ENCODE results near the gene TMEM42. TPM values are rescaled to one million over a fixed set of nuclear protein-coding genes. Genes with fewer than 3 reads are reported as not detected.
A peak's percentile ranks its signal among the peaks of the same experiment; 100 is the strongest.
"Not testable (repeated sequence)": the region's sequence is repeated elsewhere in the genome, so short reads cannot be mapped to it uniquely, and the experiment has no call there.

The TMEM42 gene
- 6.9 TPM for total RNA-seq

DNA sequence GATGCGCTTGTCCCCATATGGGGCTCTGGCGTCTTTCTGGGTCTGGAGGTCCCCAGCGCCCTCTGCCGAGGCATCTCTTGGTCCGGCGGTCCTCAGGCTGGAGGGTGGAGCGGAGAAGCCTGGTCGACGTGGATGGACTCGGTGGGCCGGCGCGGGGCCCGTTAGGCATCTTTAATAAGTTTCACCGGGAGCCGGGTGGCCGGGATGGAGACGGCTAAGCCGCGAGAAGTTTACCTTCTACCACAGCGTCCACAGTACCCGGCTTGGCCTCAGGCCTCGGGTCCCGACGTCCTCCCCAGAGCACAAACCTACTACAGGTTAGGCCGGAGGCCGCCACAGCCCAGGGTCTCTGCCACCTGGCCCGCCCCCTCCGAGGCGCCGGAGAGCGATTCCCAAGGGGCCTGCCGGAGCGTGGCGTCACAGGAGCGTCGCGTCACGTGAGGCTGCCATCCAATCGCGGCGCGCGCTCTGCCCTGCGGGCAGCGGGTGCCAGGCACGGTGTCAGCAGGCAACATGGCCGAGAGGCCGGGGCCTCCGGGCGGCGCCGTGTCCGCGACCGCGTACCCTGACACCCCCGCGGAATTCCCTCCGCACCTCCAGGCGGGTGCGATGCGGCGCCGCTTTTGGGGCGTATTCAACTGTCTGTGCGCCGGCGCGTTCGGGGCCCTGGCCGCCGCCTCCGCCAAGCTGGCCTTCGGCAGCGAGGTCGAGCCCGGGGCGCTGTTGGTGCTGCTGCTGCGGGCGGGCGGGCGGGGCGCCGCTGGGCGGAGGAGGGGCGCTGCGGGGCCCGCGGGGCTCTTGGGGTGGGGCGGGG lies at the start of gene TMEM42:
TMEM42 (plus strand) TSS at position 501 of the 814 bp plus-strand sequence; CDS start at position 514, 13 bp downstream.
- DNase-seq, result peak; percentile 83

DNA sequence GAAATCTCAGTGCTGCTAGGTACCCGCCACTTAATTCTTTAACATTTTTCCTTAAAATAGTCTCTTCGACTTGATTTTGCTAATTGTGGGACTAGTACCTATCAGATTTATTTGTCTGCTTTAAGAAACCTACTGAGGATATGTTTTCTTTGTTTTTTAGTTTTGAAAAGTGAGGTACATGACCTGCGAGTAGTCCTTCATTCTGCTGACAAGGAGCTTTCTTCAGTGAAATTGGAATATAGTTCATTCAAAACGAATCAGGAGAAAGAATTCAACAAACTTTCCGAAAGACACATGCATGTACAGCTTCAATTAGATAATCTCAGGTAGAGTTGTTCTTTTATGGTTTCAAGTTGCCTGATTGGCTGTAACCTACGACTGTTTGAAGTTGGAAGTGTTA lies 47.0 kb upstream of the TMEM42 start:
- DNase-seq, result no peak

DNA sequence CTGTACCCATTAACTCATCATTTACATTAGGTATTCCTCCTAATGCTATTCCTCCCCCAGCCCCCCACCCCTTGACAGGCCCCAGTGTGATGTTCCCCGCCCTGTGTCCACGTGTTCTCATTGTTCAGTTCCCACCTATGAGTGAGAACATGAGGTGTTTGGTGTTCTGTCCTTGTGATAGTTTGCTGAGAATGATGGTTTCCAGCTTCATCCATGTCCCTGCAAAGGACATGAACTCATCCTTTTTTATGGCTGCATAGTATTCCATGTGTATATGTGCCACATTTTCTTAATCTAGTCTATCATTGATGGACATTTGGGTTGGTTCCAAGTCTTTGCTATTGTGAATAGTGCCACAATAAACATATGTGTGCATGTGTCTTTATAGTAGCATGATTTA lies 45.4 kb upstream of the TMEM42 start:
- not testable (repeated sequence) for DNase-seq

DNA sequence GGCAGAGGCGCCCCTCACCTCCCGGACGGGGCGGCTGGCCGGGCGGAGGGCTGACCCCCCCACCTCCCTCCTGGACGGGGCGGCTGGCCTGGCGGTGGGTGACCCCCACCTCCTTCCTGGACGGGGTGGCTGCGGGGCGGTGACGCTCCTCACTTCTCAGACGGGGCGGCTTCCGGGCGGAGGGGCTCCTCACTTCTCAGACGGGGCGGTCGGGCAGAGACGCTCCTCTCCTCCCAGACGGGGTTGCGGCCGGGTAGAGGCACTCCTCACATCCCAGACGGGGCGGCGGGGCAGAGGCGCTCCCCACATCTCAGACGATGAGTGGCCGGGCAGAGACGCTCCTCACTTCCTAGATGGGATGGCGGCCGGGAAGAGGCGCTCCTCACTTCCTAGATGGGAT lies 40.5 kb upstream of the TMEM42 start:
- not testable (repeated sequence) for DNase-seq

DNA sequence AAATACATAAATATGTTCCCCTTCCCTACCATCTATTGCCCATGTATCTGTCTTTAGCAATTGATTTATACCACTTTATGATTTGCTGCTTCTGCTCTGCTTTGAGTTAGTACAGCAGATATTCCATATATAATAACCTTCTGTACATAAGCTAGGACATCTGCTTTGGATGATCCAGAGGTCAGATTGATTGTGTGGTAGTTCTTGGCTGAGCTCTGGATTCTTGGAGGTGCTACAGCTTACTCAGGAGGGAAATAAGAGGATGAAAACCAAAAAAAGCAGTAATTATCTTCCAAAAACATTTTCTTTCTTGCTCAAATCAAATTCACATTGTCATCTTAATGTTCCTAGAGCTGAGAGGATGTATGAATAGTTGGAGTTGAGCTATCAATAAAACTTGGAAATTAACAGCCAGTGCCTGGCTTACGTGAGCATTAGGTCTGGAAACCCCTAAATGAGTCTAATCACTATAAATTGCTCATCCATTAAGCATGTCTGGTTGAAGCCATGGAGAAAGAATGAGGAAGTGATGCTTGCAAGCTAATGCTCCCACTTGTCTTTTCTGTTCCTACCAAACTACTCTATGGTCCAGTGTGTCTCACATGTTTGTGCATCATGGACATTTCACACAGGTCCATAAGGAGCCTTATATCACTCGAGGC lies 36.3 kb upstream of the TMEM42 start:
- DNase-seq, result no peak

DNA sequence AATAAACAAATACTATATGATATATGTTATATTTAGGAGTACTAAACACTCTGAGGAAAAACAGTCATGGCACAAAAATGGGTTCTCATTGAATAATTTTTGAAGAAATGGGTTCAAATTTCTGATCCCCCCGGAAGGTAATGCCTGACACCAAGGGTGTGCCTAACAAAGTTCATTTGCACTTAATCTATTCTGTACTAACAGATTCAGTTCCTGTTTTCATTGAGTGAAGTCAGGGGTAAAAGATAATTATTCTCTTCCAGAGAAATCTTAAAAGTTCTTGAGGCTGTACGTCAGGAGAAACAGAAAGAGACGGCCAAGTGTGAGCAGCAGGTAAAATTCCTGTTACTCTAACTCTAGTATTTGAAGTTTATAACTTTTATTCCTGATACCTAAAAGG lies 34.5 kb upstream of the TMEM42 start:
- no peak for DNase-seq

DNA sequence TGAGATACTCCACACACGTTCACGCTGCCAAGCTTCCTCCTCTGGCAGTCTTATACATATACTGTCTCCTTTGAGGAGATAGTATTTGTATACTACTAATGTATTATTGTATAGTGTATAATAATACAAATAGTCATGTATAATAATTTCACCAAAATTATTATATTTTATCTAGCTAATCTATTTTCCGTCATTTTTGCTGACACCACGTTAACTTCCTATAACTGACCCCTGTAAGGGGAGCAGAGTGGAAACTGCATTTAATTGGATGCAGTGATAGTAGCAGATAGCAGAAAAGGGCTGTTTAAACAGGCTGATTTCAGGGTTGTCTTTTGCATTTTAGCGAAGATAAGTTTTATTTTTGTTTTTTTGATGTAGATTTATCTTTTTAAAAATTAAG lies 30.5 kb upstream of the TMEM42 start:
- no peak for DNase-seq

DNA sequence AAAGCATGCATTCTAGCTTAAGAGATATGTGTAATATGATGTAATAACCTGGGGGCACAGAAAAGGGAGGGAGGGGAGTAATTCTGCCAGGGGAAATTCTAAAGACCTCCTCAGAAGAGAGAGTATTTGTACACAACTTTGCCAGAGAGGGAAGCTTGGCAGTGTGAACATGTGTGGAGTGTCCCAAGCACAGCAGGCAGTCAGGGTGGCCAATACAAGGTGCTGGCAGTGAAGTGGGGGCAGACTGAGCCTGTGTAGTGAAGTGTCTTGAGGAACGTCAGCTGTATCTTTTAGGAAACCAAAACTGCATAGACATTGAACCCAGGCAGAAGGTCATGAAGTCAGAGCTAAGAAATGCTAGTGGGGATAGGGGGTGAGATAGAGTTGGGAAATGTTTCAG lies 29.7 kb upstream of the TMEM42 start:
- DNase-seq, result no peak

DNA sequence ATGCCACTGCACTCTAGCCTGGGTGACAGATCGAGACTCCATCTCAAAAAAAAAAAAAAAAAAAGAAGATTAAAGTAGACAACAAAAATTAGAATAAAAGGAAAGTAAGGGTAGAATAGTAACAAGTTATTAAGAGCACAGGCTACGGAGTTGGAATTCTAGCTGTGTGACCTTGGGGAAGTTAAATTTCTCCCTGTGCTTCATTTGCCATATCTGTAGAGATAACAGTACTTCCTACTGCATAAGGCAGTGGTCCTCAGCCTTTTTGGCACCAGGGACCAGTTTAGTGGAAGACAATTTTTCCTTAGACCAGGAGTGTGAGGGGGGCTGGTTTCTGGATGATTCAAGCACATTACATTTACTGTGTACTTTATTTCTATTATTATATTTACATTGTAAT lies 28.7 kb upstream of the TMEM42 start:
- no peak for DNase-seq

DNA sequence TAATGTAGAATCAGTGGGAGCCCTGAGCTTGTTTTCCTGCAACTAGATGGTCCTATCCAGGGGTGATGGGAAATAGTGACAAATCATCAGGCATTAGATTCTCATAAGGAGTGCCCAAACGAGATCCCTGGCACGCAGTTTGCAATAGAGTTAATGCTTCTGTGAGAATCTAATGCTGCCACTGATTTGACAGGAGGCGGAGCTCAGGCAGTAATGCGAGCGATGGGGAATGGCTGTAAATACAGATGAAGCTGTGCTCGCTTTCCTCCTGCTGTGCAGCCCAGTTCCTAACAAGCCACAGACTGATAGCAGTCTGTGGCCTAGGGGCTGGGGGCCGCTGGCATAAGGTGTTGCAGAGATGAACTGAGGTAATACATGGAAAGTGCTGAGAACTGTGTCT lies 28.3 kb upstream of the TMEM42 start:
- DNase-seq, result no peak

DNA sequence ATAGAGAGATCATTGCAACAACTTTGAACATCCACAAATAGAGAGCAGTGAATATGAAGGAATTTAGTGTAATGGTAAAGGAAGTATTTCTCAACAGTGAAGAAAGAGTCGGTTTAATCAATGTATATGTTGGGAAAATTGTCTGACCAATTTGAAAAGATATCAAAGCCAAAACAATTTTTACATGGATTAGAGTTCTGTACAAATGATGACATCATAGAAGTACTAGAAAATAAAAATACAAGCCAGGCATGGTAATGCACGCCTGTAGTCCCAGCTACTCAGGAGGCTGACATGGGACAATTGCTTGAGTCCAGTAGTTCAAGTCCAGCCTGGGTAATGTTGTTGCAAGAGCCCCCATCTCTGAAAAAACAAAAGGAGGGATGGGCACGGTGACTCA lies 26.0 kb upstream of the TMEM42 start:
- no peak for DNase-seq

DNA sequence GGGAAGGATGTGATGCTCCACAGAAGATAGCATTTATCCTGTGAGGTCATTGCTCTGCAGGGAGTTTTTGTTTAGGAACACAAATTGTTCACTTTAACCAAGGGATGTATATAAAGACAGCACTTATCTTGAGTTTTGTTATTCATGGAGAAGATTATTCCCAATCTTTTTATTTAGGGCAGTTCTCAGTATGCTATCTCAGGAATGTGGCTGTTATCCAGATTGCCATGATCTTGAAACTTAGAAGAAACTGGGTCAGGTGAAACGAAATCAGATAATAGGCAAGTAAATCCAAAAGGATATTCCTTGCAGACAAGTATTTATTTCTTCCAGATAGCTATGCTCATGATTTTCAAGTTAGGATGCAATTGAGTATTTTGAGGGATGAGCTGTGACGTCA lies 19.3 kb upstream of the TMEM42 start:
- DNase-seq, result no peak

DNA sequence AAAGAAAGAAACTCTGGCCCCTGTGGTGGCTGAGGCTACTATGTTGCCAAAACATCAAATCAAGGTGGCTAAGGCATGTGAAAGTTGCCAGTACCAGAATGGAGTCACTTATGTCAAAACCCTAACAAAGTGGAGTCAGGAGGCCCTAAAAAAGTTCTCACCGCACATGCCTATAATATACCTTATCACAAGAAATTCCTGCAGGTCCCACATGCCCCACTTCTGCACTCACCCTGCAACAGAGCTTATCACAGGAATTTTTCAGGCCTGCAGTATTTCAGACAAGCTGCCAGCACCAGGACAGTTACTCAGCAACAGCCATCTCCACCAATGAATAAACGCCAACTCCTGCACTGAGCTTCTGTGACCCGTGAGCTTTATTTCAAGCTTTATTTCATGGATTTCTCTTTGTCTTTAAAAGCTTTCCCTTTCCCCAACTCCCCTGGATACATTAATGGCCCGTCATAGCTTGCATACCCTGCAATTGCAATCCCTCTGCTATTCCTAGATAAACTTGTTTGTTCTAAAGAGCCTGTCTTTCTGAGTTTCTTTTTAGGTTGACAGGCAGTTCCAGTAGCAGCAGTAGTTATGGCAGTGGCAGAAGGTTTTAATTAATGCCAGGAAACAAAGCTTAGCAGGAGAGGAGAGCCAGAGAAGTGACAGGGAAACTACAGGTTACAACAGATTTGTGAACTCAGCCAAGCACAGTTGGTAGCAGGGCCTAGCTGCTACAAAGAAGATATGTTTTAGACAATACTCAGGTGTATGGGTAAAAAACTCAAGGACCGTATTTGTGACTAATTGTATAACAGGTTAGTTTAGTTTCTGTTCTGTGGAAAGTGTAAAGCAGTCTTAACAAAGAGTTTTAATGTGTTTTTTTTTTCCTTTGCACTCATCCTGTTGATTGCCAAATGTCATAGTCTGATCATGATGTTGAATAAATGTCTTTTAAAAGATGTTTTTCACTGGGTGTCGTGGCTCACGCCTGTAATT lies 15.9 kb upstream of the TMEM42 start:
- no peak for DNase-seq

DNA sequence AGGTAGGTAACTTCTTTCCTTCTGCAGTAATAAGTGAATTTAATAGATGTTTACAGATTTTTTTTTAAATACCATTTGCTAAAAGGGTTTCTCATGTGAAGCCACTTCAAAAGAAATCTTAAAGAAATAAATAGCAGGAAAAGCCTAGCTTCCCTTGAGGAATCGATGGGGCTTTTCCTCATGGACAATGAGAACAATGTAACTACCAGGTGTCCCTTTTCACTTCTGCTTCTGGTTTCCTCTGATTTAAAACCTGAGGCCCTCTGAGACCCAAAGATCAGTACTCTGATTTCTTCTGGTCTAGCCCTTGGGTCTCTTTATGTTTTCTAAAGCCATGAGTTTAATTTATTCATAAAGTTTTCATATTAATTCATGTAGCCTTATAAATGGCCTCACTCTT lies 13.1 kb upstream of the TMEM42 start:
- DNase-seq, result no peak

DNA sequence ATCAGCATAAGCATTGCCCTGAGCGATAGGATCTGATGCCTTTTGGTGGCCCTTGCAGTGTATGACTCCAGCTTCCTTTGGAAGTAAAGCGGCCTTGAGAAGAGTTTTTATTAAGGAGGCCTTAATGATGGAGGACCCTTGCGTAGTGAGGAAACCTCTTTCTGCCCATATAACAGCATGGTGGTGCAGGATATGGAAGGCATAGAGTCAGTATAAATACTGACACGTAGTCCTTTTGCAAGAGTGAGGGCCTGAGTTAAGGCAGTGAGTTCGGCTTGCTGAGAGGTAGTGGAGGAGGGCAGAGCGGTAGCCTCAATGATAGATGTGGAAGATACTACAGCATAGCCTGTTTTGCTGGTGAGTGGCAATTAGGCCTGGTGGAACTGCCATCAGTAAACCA lies 5.0 kb upstream of the TMEM42 start:
- DNase-seq, result not testable (repeated sequence)

DNA sequence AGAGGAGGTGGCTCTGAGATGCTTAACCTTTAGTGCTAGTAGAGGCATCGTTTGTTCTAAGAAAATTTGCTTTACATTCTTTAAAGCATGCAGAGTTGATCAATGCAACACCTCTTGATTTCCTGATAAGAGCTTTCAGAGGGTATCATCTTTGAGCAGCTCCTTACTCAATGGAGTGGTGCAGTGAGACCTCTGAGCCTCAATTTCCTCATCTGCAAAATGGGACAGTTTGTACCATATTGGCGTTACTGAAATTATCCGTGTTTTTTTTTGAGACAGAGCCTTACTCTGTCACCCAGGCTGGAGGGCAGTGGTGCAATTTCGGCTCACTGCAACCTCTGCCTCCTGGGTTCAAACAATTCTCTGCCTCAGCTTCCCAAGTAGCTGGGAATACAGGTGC lies 1.6 kb upstream of the TMEM42 start:
- no peak for DNase-seq

DNA sequence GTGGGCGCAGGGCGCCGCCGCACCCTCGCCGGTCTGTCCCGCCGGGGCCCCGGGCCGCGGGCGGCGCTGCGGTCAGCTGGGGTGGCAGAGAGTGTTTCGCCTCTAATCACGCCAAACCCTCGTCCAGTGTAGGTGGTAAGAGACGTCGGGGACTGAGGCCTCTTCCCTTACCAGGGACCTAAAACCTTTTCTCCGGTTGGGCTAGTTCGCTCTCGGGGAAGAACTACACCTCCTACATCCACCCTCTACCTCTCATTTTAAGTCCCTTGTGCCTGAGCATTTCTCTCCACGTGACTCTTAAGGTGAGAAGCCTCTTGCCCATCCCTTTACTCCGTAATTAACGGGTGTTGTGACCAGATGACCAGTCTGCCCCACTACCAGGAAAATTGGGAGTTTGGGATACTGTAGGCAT lies 520 bp downstream of the TMEM42 start:
- no peak for DNase-seq

DNA sequence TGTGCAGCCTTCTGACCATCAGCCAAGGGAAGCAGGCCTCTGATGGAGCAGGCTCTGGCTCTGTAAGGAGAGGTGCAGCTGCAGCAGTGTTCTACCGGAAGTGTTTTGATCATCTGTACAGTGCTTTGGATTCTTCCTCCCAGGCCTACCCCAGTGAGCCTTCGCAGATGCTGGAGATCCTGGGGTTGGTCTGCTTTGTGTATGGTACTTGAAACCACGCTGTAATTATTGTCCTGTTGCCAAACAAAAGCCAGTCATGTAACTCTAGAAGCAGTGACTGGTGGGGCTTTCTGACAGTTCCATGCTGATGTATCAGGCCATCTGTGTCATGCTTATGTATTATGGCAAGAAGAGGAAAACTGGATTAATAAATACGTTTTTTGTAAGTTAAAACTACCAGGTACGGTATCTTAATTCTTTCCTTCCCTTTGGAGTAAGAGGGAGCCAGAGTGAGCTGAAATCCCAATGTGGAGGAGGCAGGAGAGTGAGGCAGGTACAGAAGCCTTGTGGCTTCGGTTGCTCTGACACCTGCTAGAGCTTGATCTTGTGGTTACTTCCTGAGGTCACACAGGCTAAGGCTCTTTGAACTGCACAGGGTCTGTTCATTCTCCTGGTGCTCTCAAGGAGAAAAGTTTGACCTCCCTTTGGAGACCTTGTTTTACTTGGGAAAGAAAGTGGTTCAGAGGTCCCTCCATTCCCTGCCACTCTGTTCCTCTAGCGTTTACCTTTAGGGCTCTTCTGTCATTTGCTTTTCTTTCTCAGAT lies 3.7 kb downstream of the TMEM42 start:
- no peak for DNase-seq

DNA sequence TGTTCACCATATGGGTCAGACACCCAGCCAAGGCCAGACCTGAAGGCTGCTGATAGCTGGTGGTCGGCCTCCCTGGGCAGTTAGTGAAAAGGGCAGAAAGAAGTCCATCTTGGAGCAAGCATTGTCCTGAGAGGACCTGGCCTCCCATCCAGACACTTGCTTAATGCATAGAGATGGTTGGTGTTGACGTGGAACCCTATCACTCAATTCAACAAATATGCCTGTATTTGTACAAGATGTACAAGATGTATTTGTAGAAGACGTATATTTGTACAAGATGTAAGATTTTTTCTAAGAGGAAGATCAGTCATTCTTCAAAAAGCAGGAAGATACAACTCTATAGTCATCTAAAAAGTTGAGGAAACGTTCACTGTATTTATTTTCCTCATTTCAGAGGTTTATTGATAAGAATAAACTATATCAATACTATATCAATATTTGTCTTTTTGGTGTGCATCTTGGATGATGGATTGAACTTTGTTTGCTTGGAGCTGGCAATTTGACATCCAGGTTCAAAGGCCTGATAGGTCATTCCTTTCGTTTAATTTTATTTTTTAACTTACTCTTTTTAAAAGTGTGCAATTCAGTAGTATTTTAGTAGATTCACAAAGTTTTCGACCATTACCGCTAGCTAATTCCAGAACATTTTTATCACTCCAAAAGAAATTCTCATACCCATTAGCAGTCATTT lies 5.9 kb downstream of the TMEM42 start:
- no peak for DNase-seq

DNA sequence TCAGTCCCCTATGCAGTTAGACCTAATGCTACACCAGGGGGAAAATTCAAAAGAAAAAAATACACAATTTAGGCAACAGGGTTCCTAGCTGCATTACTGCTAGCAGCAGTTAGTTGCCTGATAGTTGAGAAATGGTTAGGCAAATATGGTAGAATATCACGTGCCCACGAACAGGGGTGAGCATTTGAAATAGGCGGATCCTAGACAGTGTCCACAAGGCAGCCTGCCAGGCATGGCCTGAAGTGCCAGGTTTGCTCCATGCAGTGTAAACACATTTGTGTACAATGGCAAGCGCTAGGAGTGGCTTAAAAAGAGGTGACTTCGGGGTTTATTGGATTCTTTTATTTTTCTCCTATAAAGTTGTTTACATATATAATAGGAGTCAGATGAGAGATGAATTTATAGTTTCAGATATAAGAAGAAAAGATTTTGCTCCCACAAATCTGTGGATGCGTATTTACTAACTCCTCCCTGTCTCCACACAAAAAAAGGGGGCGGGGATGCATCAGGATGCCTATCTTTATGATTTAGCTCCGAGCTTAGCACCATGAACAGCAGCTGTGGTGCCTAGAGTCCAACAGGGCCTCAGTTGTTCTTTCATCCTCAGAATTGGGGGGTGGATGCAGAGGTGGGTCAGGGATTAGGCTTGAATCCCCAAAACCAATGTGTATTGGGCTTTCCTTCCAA lies 8.8 kb downstream of the TMEM42 start:
- no peak for DNase-seq

DNA sequence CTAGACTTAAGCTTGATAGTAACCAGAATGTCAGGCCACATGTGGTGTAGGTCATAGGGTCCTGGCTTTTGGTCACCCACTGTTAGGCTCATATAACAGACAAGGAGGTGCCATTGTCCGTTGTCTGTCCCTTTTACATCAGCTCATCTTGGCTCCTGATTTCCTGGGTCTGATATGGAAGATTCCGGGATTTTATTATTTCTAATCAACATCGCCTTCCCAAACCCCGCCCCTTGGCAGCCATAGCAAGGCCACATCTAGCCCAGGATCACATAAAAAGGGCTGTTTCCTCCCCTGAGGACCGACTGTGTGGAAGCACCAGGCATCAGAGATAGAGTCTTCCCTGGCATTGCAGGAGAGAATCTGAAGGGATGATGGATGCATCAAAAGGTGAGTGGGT lies 12.6 kb downstream of the TMEM42 start, which contains the start of gene TGM4:
TGM4 (plus strand) TSS at position 301 of the 400 bp plus-strand sequence; CDS start at position 372, 71 bp downstream.
- DNase-seq, result no peak
